Hepatic stellate cell (primary cell): Measurements from ENCODE around the gene C2CD2L.
A peak's percentile ranks its signal among the peaks of the same experiment; 100 is the strongest.
"Not testable (repeated sequence)": the region's sequence is repeated elsewhere in the genome, so short reads cannot be mapped to it uniquely, and the experiment has no call there.

ENCODE experiments used
- DNase-seq: peaks from one replicate; pipeline ENCODE4 v3.0.0; 2011; ENCODE audit warnings: low spot score

C2CD2L gene

GRCh38 chr11:119106564-119107537 lies at the start of gene C2CD2L:
Gene C2CD2L, plus strand, starts transcription at chr11:119107344. Its CDS starts 398 bp downstream, at chr11:119107742.
- DNase-seq, result peak; percentile 94

- not testable (repeated sequence) for DNase-seq
Observed at GRCh38 chr11:119059128-119059527, 48.0 kb upstream of the C2CD2L start.

GRCh38 chr11:119061256-119061655 lies 45.9 kb upstream of the C2CD2L start:
- DNase-seq, result no peak

GRCh38 chr11:119062779-119063178 lies 44.4 kb upstream of the C2CD2L start:
- peak; percentile 38 for DNase-seq

GRCh38 chr11:119065369-119065768 lies 41.8 kb upstream of the C2CD2L start:
- peak; percentile 41 for DNase-seq

GRCh38 chr11:119067371-119068222 lies 39.5 kb upstream of the C2CD2L start, which contains the start of gene VPS11:
Gene VPS11, plus strand, starts transcription at chr11:119067818. Its CDS starts 6 bp downstream, at chr11:119067824.
- peak; percentile 99 for DNase-seq

- no peak for DNase-seq
Observed at GRCh38 chr11:119077839-119078238, 29.3 kb upstream of the C2CD2L start.

- DNase-seq, result no peak
Observed at GRCh38 chr11:119078675-119079420, 28.3 kb upstream of the C2CD2L start.

- DNase-seq, result no peak
Observed at GRCh38 chr11:119081682-119082260, 25.4 kb upstream of the C2CD2L start.

- peak; percentile 95 for DNase-seq
Observed at GRCh38 chr11:119084663-119085436, 22.3 kb upstream of the C2CD2L start, which contains the start of gene HMBS. Gene HMBS, plus strand, starts transcription at chr11:119084881. Its CDS starts 153 bp downstream, at chr11:119085034.

GRCh38 chr11:119085437-119085847 lies 21.7 kb upstream of the C2CD2L start:
- DNase-seq, result peak; percentile 20

GRCh38 chr11:119087123-119087522 lies 20.0 kb upstream of the C2CD2L start:
- no peak for DNase-seq

- no peak for DNase-seq
Observed at GRCh38 chr11:119087747-119088241, 19.4 kb upstream of the C2CD2L start.

GRCh38 chr11:119088406-119088805 lies 18.7 kb upstream of the C2CD2L start:
- DNase-seq, result no peak

GRCh38 chr11:119089319-119089718 lies 17.8 kb upstream of the C2CD2L start:
- DNase-seq, result no peak

- DNase-seq, result no peak
Observed at GRCh38 chr11:119091178-119091577, 16.0 kb upstream of the C2CD2L start.

GRCh38 chr11:119091966-119092879 lies 14.9 kb upstream of the C2CD2L start:
- no peak for DNase-seq

- no peak for DNase-seq
Observed at GRCh38 chr11:119092880-119093842, 14.0 kb upstream of the C2CD2L start.
